GM19452 (cell line): Measurements from ENCODE around the gene PTPN3.
"Not testable (repeated sequence)": the region's sequence is repeated elsewhere in the genome, so short reads cannot be mapped to it uniquely, and the experiment has no call there.

Source experiments
- ATAC-seq: cut with Tn5 transposase; IDR thresholded peaks from one replicate; pipeline ENCODE4 v1.9.1; 2021; ENCODE audit not compliant: unreplicated experiment

The PTPN3 gene, protein sequence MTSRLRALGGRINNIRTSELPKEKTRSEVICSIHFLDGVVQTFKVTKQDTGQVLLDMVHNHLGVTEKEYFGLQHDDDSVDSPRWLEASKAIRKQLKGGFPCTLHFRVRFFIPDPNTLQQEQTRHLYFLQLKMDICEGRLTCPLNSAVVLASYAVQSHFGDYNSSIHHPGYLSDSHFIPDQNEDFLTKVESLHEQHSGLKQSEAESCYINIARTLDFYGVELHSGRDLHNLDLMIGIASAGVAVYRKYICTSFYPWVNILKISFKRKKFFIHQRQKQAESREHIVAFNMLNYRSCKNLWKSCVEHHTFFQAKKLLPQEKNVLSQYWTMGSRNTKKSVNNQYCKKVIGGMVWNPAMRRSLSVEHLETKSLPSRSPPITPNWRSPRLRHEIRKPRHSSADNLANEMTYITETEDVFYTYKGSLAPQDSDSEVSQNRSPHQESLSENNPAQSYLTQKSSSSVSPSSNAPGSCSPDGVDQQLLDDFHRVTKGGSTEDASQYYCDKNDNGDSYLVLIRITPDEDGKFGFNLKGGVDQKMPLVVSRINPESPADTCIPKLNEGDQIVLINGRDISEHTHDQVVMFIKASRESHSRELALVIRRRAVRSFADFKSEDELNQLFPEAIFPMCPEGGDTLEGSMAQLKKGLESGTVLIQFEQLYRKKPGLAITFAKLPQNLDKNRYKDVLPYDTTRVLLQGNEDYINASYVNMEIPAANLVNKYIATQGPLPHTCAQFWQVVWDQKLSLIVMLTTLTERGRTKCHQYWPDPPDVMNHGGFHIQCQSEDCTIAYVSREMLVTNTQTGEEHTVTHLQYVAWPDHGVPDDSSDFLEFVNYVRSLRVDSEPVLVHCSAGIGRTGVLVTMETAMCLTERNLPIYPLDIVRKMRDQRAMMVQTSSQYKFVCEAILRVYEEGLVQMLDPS

DNA sequence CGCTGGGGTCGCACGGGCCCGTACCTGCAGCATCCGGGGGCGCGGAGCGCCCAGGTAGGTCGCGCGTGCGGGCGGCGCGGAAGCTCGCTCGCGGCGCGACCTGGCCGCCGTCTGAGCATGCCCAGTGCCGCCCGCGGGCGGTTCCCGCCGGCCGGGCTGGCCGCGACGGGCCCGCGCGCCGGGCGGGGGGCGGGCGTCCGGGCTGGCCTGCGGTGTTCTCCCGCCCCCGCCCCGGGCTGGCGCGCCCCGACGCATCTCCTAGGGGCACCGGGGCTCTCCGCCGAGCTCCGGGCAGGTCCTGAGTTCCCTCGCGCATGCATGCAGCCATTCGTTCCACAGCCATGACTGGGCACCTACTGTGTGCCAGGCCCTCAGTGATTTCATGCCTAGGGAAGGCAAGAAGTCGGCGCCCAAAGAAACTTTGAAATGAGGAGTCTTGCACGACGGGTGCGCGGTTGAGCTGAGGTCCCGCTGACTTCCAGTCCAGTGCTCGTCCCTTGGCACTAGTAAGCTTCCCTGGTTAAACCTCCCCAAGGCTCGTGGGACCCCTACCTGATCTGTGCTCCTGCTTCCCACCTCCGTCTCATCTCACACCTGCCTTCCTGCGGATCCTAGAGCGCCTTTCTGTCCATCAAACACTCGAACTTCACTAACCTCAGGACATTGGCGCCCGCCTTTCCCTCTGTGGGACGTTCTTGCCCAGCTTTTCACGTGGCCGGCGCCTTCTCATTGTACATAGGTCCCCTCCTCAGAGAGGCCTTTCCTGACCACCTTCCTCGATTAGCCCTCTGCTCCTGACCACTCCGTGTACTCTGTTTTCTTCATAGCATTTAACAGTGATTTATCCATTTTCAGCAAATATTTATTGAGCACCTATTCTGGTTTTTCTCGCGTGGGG, at the start of gene PTPN3:
TSS of gene PTPN3 (minus strand) at position 113 of the 898 bp plus-strand sequence. CDS start 34,873 bp downstream, outside the sequence.
- no peak for ATAC-seq

- ATAC-seq = not testable (repeated sequence)
Observed at GRCh38 chr9:109544954-109545353, 46.8 kb upstream of the PTPN3 start.

DNA sequence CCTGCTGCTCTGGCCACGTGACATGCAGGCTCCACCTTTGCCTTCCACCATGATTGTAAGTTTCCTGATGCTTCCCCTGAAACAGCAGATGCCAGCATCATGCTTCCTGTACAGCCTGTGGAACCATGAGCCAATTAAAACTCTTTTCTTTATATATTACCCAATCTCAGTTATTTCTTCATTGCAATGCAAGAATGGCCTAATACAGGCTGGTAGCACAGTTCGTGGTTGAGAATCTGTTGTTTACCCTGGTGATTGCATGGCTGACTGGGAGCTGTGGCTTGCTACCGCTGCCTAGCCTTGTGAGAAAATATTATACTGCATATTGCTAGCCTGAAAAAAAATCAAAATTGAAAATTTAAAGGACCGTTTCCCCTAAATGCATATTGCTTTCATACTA, 44.8 kb upstream of the PTPN3 start:
- ATAC-seq = no peak

- no peak for ATAC-seq
Observed at GRCh38 chr9:109538346-109538745, 40.2 kb upstream of the PTPN3 start.

- no peak for ATAC-seq
Observed at GRCh38 chr9:109537288-109537687, 39.2 kb upstream of the PTPN3 start.

- ATAC-seq = no peak
Observed at GRCh38 chr9:109536859-109537258, 38.8 kb upstream of the PTPN3 start.

DNA sequence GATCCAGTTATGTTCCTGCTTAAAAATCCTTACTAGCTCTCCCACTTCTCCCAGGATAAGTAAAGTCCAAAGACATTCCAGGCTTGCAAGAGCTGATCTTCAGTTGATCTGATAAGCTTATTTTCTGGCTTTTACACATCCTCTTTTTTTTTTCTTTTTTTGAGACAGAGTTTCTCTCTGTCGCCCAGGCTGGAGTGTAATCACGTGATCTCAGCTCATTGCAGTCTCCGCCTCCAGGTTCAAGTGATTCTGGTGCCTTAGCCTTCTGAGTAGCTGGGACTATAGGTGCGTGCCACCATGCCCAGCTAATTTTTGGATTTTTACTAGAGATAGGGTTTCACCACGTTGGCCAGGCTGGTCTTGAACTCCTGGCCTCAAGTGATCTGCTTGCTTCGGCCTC, 37.3 kb upstream of the PTPN3 start:
- no peak for ATAC-seq

GRCh38 chr9:109534151-109534550, 36.0 kb upstream of the PTPN3 start:
- no peak for ATAC-seq

DNA sequence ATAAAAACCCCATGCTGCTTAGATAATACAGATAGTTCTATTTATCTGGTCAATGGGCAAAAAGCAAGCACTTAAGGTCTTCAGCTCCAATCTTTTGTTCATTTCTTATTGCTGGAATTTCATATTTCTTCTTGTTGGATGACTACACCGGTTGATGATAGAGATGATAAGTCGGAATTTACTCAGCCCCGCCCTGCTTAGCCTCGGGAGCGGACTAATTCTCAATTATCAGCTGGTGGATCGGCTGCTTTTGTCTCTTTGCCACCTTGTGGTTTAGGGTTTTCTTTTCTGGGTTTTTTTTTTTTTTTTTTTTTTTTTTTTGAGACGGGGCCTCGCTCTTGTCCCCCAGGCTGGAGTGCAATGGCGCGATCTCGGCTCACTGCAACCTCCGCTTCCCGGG, 34.5 kb upstream of the PTPN3 start:
- ATAC-seq = not testable (repeated sequence)

DNA sequence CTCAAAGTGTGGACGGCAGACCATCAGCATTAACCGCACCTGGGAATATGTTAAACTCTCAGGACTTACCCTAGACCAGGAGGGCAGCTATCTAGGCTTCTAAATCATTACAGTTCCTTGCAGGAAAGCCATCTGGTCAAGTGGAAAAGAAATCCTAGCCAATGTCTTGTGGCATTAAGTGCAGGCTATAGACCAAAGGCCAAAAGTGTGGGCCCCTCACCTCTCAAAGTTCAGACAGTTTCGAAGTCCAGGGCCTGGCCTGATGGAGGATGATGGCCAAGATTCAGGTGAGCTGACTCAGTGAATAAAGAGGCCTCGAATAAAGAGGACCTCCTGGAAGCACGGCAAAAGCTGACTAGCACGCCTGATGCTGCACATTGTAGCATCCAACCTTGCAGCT, 24.0 kb upstream of the PTPN3 start:
- no peak for ATAC-seq

DNA sequence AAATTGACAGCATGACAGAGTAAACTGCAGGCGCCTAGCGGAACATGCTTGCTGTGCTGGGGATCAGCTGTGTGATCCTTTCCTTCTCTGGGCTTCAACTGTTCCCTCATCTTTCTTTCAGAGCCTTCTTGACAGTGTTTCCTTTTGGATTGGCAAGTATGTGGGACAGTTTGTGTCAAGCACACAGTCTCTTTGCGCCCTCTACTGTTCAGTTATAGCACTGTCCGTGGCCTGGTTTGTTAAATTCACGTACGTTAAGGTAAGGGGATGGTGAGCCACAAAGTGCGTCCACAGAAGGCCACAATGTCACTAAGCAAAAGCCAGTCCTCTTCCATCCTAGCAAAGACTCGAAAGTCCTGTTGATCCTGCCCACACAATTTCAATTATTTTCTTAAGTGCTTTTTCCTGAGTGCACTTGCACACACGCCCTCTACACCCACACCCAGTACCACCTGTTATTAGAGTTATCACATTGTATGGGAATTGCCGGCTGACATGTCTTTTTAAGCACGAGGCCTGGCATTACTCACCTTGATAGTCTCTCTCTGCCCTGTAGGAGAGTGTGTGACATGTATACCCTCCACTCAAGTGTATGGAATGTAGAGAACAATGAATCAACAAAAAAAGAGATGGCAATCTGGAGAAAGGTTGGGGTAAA, 22.5 kb upstream of the PTPN3 start:
- peak; percentile 66 for ATAC-seq

DNA sequence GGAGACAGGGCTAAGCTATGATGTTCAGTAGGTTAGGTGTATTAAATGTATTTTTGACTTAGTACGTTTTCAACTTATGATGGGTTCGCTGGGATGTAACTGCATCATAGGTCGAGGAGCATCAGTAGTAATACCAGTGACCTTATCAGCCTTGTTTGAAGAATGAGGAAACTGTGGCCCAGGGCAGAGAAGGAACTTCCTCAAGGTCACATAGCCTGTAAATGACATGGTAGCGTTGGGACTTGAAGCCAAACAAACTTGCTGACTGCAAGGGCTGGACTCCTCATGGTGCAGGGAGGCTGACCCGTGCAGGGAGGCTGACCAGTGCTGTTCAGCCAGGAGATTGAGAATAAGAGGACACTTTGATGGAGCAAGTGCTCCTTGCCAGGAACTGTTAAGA, 21.3 kb upstream of the PTPN3 start:
- ATAC-seq = no peak

DNA sequence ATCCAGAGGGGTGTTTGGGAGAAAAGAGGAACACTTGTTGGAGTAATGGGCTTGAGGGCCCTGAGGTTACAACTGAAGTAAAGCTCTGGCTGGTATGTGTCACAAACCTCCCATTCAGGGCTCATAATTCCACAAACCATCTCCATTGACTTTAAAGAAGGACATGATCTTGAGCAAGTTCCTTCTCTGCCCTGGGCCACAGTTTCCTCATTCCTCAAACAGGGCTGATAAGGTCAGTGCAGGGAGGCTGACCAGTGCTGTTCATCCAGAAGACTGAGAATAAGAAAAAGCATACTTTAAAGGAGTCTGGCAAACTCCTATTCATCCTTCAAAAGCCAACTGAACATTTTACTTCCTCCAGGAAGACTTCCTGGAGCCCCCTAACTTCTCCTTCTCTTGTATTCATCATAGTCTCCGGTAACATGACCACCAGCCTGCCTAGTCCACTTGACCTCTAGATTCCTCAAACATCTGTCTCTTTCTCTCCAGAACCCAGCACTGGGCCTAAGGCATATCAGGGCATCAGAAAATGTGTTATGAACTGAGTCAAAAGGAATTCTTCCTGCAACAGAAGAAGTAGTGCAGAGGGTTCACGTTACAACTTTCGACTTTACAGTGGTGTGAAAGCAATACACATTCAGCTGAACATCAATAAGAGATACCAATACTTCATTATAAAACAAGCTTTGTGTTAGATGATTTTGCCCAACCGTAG, 20.7 kb upstream of the PTPN3 start:
- ATAC-seq = no peak

DNA sequence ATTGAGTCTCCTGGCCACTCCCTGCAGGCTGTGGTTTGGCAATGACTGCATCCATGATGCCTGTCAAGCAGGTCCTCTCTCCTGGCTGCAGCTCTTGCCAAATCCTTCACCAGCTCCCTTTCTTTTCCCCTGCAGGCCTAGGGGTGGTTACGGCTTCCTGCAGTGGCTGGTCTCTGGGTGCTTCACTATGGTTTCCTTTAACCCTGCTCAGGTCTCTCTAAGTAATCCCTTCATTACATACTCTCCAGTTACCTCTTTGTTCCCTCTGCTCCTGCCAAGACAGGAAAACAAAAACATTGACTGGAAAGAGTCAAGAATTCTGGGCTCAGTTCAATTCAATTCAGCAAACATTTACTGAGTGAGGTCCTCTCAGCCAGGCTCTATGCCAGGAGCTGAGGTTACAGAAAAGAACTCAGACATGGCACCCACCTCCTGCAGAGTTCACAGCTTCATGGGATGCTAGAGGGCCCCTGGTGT, 19.8 kb upstream of the PTPN3 start:
- ATAC-seq = no peak

DNA sequence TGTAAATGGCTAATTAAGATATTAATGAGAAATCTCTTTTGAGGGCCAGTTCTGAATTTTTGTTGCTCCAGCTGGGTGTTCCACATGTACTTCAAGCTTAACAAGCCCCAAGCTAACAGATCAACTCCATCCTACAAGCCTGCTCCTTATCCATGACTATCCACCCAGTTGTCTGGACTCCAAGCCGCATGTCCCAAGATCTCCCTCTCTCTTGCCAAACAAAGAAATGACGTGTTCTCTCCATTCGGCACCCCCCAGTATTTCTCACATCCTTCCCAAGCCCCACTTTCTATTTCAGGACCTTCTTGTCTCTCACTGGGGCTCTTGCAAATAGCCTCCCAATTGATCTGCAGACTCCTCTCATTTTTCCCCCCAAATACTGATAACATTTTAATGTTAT, 15.8 kb upstream of the PTPN3 start:
- ATAC-seq = no peak

GRCh38 chr9:109512170-109512756, 14.2 kb upstream of the PTPN3 start:
- no peak for ATAC-seq

GRCh38 chr9:109510506-109510905, 12.4 kb upstream of the PTPN3 start:
- ATAC-seq = no peak

DNA sequence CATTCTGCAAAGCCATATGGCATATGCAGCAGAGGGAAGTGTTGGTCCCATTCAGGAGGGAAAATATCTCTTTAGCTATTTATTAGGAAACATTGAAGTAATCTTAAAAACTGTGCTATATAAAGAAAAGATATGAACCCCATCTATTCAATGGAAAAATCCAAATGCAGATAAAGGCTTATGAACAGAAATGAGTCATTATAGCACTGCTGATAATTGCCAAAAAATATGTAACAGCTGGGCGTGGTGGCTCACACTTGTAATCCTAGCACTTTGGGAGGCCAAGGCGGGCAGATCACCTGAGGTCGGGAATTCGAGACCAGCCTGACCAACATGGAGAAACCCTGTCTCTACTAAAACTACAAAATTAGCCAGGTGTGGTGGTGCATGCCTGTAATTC, 11.9 kb upstream of the PTPN3 start:
- not testable (repeated sequence) for ATAC-seq

- ATAC-seq = no peak
Observed at GRCh38 chr9:109509611-109510010, 11.5 kb upstream of the PTPN3 start.
